H9 (cell line): ENCODE measurements around the gene NIPSNAP3A. TPM values are rescaled to one million over a fixed set of nuclear protein-coding genes. Genes with fewer than 3 reads are reported as not detected.

ENCODE experiments used
- DNase-seq: peaks from one replicate; pipeline ENCODE4 v3.0.0-alpha.2; 2017
- H2AFZ ChIP-seq: one replicate; pipeline ENCODE4 v1.6.1; 2013; ENCODE audit warnings: mild to moderate bottlenecking, low read length, control low read depth, moderate library complexity
- H2AK5ac ChIP-seq: 2 replicates; pipeline ENCODE4 v1.6.1; 2013; ENCODE audit warnings: low read length, control low read depth, mixed read lengths; ENCODE audit not compliant: insufficient read length
- H2BK120ac ChIP-seq: one replicate; pipeline ENCODE4 v1.6.1; 2013; ENCODE audit warnings: low read depth, mild to moderate bottlenecking, low read length, control low read depth, inconsistent platforms; ENCODE audit not compliant: poor library complexity, severe bottlenecking
- H2BK12ac ChIP-seq: 2 replicates; pipeline ENCODE4 v1.6.1; 2013; ENCODE audit warnings: low read length, control low read depth, mixed read lengths, low read depth; ENCODE audit not compliant: insufficient read length
- H2BK15ac ChIP-seq: 2 replicates; pipeline ENCODE4 v1.6.1; 2013; ENCODE audit warnings: low read depth, low read length, control low read depth
- H2BK20ac ChIP-seq: one replicate; pipeline ENCODE4 v1.6.1; 2013; ENCODE audit warnings: low read depth, mild to moderate bottlenecking, low read length, control low read depth, inconsistent platforms; ENCODE audit not compliant: poor library complexity, severe bottlenecking
- H2BK5ac ChIP-seq: 2 replicates; pipeline ENCODE4 v1.6.1; 2013; ENCODE audit warnings: low read length, control low read depth, mixed read lengths; ENCODE audit not compliant: insufficient read length
- H3K14ac ChIP-seq: 2 replicates; pipeline ENCODE4 v1.6.1; 2013; ENCODE audit warnings: low read length, control low read depth; ENCODE audit not compliant: insufficient read depth
- H3K18ac ChIP-seq: 2 replicates; pipeline ENCODE4 v1.6.1; 2013; ENCODE audit warnings: low read depth, mild to moderate bottlenecking, mixed read lengths, low read length, control low read depth; ENCODE audit not compliant: insufficient read length
- H3K23ac ChIP-seq: 2 replicates; pipeline ENCODE4 v1.6.1; 2013; ENCODE audit warnings: low read length, control low read depth, mixed read lengths, low read depth; ENCODE audit not compliant: insufficient read length
- H3K23me2 ChIP-seq: 2 replicates; pipeline ENCODE4 v1.6.1; 2013; ENCODE audit warnings: low read depth, mild to moderate bottlenecking, mixed read lengths, low read length, control low read depth; ENCODE audit not compliant: insufficient read length, poor library complexity, severe bottlenecking
- H3K27ac ChIP-seq: 2 replicates; pipeline ENCODE4 v1.5.1; 2013; ENCODE audit warnings: low read length, control low read depth, mixed read lengths, low read depth; ENCODE audit not compliant: insufficient read length
- H3K27me3 ChIP-seq: 2 replicates; pipeline ENCODE4 v1.6.1; 2013; ENCODE audit warnings: low read length, control low read depth, inconsistent platforms; ENCODE audit not compliant: insufficient read depth
- H3K4ac ChIP-seq: 2 replicates; pipeline ENCODE4 v1.6.1; 2013; ENCODE audit warnings: low read depth, mild to moderate bottlenecking, control low read depth, inconsistent platforms, low read length, moderate library complexity
- H3K4me1 ChIP-seq: 2 replicates; pipeline ENCODE4 v1.6.1; 2013; ENCODE audit warnings: low read length, control low read depth, inconsistent platforms; ENCODE audit not compliant: insufficient read depth
- H3K4me2 ChIP-seq: 2 replicates; pipeline ENCODE4 v1.6.1; 2013; ENCODE audit warnings: low read length, control low read depth, mixed read lengths; ENCODE audit not compliant: insufficient read length, insufficient read depth
- H3K56ac ChIP-seq: 2 replicates; pipeline ENCODE4 v1.6.1; 2013; ENCODE audit warnings: low read depth, mild to moderate bottlenecking, mixed read lengths, low read length, control low read depth; ENCODE audit not compliant: insufficient read length
- H3K79me1 ChIP-seq: 2 replicates; pipeline ENCODE4 v1.6.1; 2013; ENCODE audit warnings: low read depth, mild to moderate bottlenecking, moderate library complexity, low read length, control low read depth, inconsistent platforms; ENCODE audit not compliant: insufficient read depth, poor library complexity, severe bottlenecking
- H3K79me2 ChIP-seq: 2 replicates; pipeline ENCODE4 v1.6.1; 2013; ENCODE audit warnings: low read length, control low read depth, inconsistent platforms; ENCODE audit not compliant: insufficient read depth
- H3K9ac ChIP-seq: 2 replicates; pipeline ENCODE4 v1.6.1; 2013; ENCODE audit warnings: low read length, control low read depth, mixed read lengths; ENCODE audit not compliant: insufficient read length; ENCODE audit errors: extremely low read depth
- H3K9me3 ChIP-seq: one replicate; pipeline ENCODE4 v1.6.1; 2013; ENCODE audit warnings: low read depth, low read length, inconsistent platforms; ENCODE audit not compliant: control insufficient read depth
- H3T11ph ChIP-seq: one replicate; pipeline ENCODE4 v1.6.1; 2013; ENCODE audit warnings: mild to moderate bottlenecking, low read length, control low read depth, inconsistent platforms
- H4K20me1 ChIP-seq: one replicate; pipeline ENCODE4 v1.6.1; 2013; ENCODE audit not compliant: control insufficient read depth, insufficient read length, insufficient read depth
- H4K5ac ChIP-seq: 2 replicates; pipeline ENCODE4 v1.6.1; 2013; ENCODE audit warnings: low read depth, mild to moderate bottlenecking, mixed read lengths, low read length, control low read depth; ENCODE audit not compliant: insufficient read length
- H4K8ac ChIP-seq: replicated peaks from 2 replicates; pipeline ENCODE4 v1.6.1; 2013; ENCODE audit warnings: low read length, control low read depth, mixed read lengths, low read depth; ENCODE audit not compliant: insufficient read length
- H4K91ac ChIP-seq: 2 replicates; pipeline ENCODE4 v1.6.1; 2013; ENCODE audit warnings: low read depth, mild to moderate bottlenecking, moderate library complexity, mixed read lengths, low read length, control low read depth; ENCODE audit not compliant: insufficient read length
- H3K27ac Mint-ChIP-seq, 3 experiments: 2 replicates in 2 of 3; 3 replicates in 1 of 3; pipeline ENCODE4 v1.8.0; 2020 to 2021; ENCODE audit warnings: mixed read lengths in 3 of 3, mild to moderate bottlenecking in 1 of 3, moderate library complexity in 1 of 3
- H3K27me3 Mint-ChIP-seq: 2 replicates; pipeline ENCODE4 v1.8.0; 2021; ENCODE audit warnings: low read depth, mild to moderate bottlenecking, moderate library complexity, mixed read lengths
- H3K36me3 Mint-ChIP-seq, 3 experiments: 2 replicates in 2 of 3; 3 replicates in 1 of 3; pipeline ENCODE4 v1.8.0; 2020 to 2021; ENCODE audit warnings: low read depth in 3 of 3, mixed read lengths in 3 of 3; ENCODE audit not compliant: insufficient read depth in 1 of 3
- H3K4me1 Mint-ChIP-seq, 2 experiments: 2 replicates each; pipeline ENCODE4 v1.8.0; 2020; ENCODE audit warnings: mixed read lengths in 2 of 2
- H3K4me3 Mint-ChIP-seq, 2 experiments: 2 replicates in 1 of 2; 3 replicates in 1 of 2; pipeline ENCODE4 v1.8.0; 2020 to 2021; ENCODE audit warnings: mild to moderate bottlenecking in 2 of 2, mixed read lengths in 2 of 2, moderate library complexity in 1 of 2
- H3K9me3 Mint-ChIP-seq, 2 experiments: 2 replicates in 1 of 2; 3 replicates in 1 of 2; pipeline ENCODE4 v1.8.0; 2020; ENCODE audit warnings: mild to moderate bottlenecking in 2 of 2, mixed read lengths in 2 of 2, moderate library complexity in 1 of 2
- WGBS: extraction: QIAGEN DNeasy Blood & Tissue Kit; methylation state at CpG from one replicate; pipeline ENCODE4 v1.1.7; 2013; ENCODE audit warnings: missing lambda C conversion rate, low lambda C conversion rate, mixed read lengths; ENCODE audit not compliant: insufficient read length; ENCODE audit errors: extremely low coverage; 5-methylcytosine and 5-hydroxymethylcytosine counted together
- total RNA-seq: library from RNA; stranded (reverse); gene quantifications from 2 replicates; pipeline ENCODE4 v1.2.1, GENCODE V29; 2021
- TF ChIP-seq, protein P1 (sequence below): fragments of 200-600 bp; sonication (generic); conservative IDR thresholded peaks from 3 replicates; pipeline ENCODE4 v1.8.0; 2021; ENCODE audit warnings: antibody characterized with exemption, mild to moderate bottlenecking

NIPSNAP3A gene
- total RNA-seq, 1 experiment from 2014 or later: 13.9 TPM

DNA sequence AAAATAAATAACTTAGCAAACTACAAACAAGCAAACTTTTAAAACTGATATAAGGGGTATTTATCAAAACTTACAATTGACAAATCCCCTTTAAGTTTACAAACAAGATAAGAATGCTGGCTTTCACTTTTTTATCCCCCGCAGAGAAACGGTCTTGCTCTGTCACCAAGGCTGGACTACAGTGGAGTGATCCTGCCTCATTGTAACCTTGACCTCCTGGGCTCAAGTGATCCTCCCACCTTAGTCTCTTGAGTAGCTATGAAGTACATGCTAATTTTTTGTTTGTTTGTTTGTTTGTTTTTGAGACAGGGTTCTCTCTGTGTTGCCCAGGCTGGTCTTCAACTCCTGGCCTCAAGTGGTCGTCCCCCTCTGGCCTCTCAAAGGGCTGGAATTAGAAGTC lies 9.0 kb upstream of the NIPSNAP3A start:
- no peaks in the 10 kb centered on the region for H4K20me1 ChIP-seq
- H3K9me3 ChIP-seq: no peaks in the 10 kb centered on the region
- DNase-seq: no peak
- H2AK5ac ChIP-seq: no peak overlapping the region
- no peak overlapping the region for H3K23ac ChIP-seq
- Mint-ChIP-seq H3K27ac (peak overlapping the region; percentile 14 to 77 (median 42); a peak in 3 of 7 replicates), H3K36me3 (no peaks in the 10 kb centered on the region), H3K4me3 (no peak overlapping the region), H3K4me1 (peaks cover 5 to 6% of the 10 kb centered on the region in 2 experiments; a peak in 3 of 4 replicates), H3K9me3 (no peaks in the 10 kb centered on the region), H3K27me3 (no peaks in the 10 kb centered on the region)
- H3K23me2 ChIP-seq: no peaks in the 10 kb centered on the region
- no peak overlapping the region for H3K27ac ChIP-seq
- no peaks in the 10 kb centered on the region for H3K4me1 ChIP-seq
- no peak overlapping the region for H2BK120ac ChIP-seq
- no peak overlapping the region for H3T11ph ChIP-seq
- no peaks in the 10 kb centered on the region for H3K27me3 ChIP-seq
- H3K79me1 ChIP-seq: no peaks in the 10 kb centered on the region
- no peak overlapping the region for H2AFZ ChIP-seq
- H3K79me2 ChIP-seq: no peaks in the 10 kb centered on the region
- no peak overlapping the region for H2BK12ac ChIP-seq
- H4K8ac ChIP-seq: no peak overlapping the region
- H4K5ac ChIP-seq: no peak overlapping the region
- H3K14ac ChIP-seq: no peak overlapping the region
- H2BK5ac ChIP-seq: no peak overlapping the region
- H2BK20ac ChIP-seq: no peak overlapping the region
- no CpG with 5 or more reads among the region's 3 CpGs for WGBS
- no peak overlapping the region for H2BK15ac ChIP-seq
- no peak overlapping the region for H3K9ac ChIP-seq
- H3K4ac ChIP-seq: no peak overlapping the region
- no peak overlapping the region for H3K56ac ChIP-seq
- H3K18ac ChIP-seq: no peak overlapping the region
- H4K91ac ChIP-seq: no peak overlapping the region
- H3K4me2 ChIP-seq: no peak overlapping the region
- TF ChIP-seq, protein P1, sequence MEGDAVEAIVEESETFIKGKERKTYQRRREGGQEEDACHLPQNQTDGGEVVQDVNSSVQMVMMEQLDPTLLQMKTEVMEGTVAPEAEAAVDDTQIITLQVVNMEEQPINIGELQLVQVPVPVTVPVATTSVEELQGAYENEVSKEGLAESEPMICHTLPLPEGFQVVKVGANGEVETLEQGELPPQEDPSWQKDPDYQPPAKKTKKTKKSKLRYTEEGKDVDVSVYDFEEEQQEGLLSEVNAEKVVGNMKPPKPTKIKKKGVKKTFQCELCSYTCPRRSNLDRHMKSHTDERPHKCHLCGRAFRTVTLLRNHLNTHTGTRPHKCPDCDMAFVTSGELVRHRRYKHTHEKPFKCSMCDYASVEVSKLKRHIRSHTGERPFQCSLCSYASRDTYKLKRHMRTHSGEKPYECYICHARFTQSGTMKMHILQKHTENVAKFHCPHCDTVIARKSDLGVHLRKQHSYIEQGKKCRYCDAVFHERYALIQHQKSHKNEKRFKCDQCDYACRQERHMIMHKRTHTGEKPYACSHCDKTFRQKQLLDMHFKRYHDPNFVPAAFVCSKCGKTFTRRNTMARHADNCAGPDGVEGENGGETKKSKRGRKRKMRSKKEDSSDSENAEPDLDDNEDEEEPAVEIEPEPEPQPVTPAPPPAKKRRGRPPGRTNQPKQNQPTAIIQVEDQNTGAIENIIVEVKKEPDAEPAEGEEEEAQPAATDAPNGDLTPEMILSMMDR: no peak
